NCI-H2107 (cell line): ENCODE measurements around the gene FAM3B.

Experiments
- DNase-seq: peaks from one replicate; lab custom pipeline; 2025; lab: John Stamatoyannopoulos, UW

FAM3B gene

DNA sequence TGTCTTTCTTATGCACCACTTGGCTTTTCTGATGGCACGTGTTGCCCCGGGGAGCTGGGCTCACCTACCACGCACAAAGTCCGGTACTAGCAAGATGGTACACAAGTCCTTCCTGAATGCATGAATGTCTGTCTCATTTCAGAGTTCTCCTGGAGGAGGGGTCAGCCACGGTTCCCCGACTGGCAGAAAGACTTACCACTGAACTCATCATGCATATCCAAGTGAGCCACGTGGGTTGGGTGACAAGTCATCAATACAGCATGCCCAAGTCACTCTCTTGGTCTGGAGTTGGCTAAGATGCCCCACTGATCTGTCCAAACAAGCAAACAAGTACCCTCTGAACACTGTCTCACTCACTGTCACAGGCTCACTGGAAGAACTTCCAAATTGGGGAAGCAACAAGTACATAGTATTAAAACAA is 80.9 kb downstream of the FAM3B start:
- no peak for DNase-seq

GRCh38 chr21:41398251-41398650 is 81.7 kb downstream of the FAM3B start:
- DNase-seq, result no peak

DNA sequence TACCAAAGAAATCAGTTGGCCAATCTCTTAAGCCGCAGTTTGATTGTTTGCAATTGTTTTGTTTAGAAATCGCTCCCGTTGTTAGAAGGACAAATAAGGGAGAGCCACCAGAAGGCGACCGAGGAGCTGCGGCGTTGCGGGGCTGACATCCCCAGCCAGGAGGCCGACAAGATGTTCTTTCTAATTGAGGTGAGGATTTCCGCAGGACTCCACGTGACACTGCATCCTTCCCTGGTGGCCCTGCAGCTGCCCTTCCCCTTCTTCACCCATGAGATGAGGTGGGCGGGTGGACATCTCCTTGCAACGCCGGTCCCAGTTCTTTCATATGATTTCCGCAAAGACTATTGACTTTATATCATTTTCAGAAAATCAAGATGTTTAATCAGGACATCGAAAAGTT is 82.2 kb downstream of the FAM3B start:
- no peak for DNase-seq

- DNase-seq, result no peak
These were observed 82.7 kb downstream of the FAM3B start for GRCh38 chr21:41399246-41399800.

GRCh38 chr21:41402231-41402630 is 85.6 kb downstream of the FAM3B start:
- no peak for DNase-seq

GRCh38 chr21:41402796-41403195 is 86.2 kb downstream of the FAM3B start:
- no peak for DNase-seq

DNA sequence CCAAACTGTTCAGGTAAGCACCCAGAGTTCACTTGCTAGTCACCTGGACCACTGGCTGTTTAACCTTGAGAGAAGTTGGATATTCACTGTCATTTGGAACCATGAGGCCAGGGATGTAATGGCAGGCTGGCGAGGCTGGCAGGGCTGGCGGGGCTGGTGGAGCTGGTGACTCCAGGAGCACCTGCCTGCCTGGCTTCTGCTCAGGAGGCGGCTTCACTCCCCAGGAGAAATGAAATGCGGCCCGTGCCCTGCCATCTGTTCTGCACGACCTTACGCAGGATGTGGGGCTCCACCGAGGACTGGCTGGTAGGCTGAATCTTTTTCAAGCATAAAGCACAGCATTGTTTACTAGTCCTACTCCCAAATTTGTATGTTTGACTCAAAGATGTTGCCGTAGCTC is 86.7 kb downstream of the FAM3B start:
- no peak for DNase-seq

DNA sequence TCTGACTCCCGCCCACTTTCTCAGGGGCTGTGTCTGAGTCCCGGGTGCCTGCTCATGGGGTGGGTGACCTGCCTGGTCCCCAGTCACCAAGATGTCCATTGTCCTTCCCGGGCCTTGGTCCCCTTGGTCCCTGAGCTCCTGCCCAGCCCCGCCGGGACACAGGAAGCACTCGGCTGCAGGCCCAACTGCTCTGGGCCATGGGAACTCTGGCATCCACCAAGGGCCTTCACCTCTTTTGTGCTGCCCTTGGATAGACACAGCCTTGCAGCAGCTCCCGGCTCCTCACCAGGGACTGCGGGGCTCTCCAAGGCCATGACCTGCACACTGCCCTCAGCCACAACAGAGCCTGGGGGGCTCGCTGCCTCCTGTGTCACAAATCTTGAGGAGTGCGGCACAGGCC is 87.4 kb downstream of the FAM3B start:
- DNase-seq, result no peak

GRCh38 chr21:41405321-41405720 is 88.7 kb downstream of the FAM3B start:
- DNase-seq, result no peak

GRCh38 chr21:41406340-41406739 is 89.7 kb downstream of the FAM3B start:
- DNase-seq, result no peak
